VCaP (cell line): ENCODE measurements around the gene GADD45GIP1.
"Not testable (repeated sequence)": the region's sequence is repeated elsewhere in the genome, so short reads cannot be mapped to it uniquely, and the experiment has no call there.

ENCODE experiments used
- H3K27ac ChIP-seq: fragments of 450-650 bp; 2 replicates; pipeline ENCODE4 v1.5.1; 2017
- TF ChIP-seq, protein P1 (sequence below): fragments of 450-650 bp; conservative IDR thresholded peaks from 2 replicates; pipeline ENCODE4 v1.5.1; 2017; ENCODE audit warnings: mild to moderate bottlenecking, moderate library complexity

The GADD45GIP1 gene

DNA sequence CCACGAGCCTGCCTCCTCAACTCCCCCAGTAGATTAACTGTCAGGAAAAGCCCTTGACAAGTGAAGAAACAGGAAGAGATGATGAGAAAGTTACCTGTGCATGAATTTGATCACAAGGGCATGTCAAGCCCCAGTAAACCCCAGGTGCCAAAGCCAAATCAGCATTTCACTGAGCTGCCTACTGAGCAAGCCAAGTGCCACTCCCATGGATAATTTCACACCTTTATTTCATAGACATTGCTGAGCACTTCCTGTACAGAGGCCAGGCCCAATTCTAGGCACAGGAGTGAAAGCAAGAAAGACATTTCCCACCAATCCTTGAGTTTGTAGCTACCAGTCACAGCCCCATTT is 2.4 kb downstream of the GADD45GIP1 start:
- 0 out of 2 replicates have a peak overlapping the region, but pooled peaks have one; percentile 91 for H3K27ac ChIP-seq
- TF ChIP-seq, protein P1, sequence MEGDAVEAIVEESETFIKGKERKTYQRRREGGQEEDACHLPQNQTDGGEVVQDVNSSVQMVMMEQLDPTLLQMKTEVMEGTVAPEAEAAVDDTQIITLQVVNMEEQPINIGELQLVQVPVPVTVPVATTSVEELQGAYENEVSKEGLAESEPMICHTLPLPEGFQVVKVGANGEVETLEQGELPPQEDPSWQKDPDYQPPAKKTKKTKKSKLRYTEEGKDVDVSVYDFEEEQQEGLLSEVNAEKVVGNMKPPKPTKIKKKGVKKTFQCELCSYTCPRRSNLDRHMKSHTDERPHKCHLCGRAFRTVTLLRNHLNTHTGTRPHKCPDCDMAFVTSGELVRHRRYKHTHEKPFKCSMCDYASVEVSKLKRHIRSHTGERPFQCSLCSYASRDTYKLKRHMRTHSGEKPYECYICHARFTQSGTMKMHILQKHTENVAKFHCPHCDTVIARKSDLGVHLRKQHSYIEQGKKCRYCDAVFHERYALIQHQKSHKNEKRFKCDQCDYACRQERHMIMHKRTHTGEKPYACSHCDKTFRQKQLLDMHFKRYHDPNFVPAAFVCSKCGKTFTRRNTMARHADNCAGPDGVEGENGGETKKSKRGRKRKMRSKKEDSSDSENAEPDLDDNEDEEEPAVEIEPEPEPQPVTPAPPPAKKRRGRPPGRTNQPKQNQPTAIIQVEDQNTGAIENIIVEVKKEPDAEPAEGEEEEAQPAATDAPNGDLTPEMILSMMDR: no peak

DNA sequence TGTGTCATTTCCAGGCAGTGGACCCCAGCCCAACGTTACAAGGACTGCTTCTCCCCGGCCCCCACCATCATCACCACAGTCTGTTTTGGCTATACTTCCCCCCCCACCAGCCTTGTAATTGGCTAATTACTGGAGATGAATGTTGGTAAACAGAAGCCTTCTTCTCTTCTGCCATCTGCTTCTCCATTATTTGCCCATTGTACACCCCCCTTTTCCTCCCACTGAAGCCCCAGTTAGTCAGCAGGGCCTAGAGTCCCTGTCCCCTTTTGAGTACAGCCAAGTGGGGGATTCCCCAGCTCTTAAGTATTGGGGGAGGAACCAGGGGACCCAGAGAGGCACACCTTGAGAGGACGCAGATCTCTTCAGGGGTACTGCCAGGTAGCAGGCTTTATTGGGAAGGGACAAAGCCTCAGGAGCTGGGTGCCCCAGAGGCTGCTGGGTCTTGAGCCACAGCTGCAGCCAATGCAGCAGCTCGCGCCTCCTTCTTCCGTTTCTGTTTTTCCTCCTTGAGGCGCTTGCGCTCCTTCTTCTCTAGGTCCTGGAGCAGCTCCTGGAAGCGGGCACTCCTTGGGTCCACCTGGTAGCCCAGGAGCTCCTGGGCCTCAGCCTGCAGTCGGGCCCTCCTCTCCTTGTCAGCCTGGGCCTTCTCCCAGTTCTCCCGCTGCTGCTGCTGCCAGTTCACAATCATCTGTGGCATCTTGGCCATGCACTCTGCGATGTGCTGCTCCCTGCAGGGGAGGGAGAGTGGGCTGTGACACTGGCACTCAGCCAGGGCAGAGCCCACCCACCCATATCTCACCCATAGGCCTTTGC is 3.0 kb downstream of the GADD45GIP1 start:
- 0 out of 2 replicates have a peak overlapping the region, but pooled peaks have one; percentile 91 for H3K27ac ChIP-seq
- TF ChIP-seq, protein P1: no peak

DNA sequence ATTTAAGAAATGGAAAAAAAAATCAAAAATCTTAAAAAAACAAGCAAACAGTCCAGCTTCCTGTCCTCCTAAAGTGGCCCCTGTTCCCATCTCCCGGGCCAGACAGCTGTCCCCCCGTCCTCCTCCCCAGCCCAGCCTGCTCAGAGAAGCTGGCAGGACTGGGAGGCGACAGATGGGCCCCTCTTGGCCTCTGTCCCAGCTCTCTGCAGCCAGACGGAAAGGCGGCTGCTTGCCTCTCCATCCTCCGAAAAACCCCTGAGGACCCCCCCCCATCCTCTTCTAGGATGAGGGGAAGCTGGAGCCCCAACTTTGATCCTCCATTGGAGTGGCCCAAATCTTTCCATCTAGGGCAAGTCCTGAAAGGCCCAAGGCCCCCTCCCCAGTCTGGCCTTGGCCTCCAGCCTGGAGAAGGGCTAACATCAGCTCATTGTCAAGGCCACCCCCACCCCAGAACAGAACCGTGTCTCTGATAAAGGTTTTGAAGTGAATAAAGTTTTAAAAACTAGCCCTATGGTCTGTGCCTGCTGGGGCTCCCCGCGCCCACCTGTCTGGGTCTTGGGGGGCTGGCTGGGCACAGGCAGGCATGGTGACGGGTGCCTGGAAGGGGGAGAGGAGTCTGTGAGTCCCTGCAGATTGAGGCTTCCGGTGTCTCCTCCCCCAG is 3.8 kb downstream of the GADD45GIP1 start:
- TF ChIP-seq, protein P1: no peak
- no peak overlapping the region for H3K27ac ChIP-seq

DNA sequence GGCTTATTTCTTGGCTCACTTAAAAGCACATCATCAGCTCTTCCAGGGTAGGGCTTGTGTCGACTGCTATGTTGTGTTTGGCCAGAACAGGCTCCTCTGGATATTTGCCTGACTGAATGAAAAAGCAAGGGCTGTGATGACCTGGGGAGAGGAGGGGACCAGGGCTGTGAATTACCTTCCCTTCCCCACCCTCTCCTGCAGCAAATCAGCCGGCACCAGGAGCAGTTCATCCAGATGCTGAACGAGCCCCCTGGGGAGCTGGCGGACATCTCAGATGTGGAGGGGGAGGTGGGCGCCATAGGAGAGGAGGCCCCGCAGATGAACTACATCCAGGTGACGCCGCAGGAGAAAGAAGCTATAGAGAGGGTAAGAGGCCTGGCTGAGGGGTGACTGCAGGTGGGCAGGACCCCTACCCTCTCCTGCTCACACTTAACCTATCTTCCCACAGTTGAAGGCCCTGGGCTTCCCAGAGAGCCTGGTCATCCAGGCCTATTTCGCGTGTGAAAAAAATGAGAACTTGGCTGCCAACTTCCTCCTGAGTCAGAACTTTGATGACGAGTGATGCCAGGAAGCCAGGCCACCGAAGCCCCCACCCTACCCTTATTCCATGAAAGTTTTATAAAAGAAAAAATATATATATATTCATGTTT is 4.4 kb downstream of the GADD45GIP1 start:
- H3K27ac ChIP-seq: no peak overlapping the region
- TF ChIP-seq, protein P1: no peak

DNA sequence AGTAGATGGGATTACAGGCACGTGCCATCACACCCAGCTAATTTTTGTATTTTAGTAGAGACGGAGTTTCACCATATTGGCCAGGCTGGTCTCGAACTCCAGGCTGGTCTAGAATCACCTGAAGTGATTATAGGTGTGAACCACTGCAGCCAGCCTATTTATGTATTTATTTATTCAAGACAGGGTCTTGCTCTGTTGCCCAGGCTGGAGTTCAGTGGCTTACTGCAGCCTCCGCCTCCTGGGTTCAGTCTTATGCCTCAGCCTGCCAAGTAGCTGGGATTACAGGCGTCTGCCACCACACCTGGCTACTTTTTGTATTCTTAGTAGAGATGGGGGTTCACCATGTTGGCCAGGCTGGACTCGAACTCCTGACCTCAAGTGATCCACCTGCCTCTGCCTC is 5.0 kb downstream of the GADD45GIP1 start:
- not testable (repeated sequence) for H3K27ac ChIP-seq

DNA sequence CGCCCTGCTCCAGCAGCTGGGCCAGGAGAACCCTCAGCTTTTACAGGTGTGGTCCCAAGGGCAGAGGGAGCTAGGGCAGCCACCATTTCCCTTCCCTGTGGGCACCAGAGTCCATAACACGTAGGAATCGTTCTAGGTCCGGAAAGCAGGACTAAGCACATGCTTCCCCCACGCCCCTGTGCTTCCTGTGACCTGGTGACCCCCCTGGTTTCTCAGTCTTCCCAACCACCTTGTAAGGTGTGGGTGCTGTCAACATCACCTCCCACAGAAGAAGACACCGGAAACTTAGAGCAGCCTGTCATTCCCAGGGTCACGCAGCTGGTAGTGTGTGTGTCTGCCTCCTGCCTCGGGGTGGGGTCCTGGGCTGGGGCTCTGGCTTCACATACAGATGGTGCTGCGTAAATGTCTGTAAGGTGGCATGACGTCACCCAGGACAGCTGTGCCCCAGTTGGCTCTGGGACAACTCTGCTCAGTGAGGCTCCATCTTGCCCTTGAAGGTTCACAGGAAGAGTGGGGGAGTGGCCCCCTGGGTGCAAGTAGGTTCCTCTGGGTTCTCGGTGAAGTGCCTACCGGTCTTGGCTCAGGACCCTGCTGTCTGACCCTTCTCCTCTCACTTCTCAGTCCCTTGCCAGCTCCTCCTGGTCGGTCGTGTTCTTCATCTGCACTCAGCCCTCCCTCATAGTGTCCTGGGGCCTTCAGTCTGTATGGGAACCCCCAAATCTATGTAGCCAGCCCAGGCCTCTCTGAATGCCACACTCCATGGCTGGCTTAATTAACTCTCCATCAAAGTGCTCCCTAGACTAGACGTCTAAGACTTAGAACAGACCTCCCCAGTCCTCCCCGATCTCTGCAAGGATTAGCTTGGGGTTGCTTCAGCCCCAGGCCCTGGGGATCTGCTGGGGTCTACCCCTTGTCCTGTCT is 7.4 kb downstream of the GADD45GIP1 start:
- TF ChIP-seq, protein P1: no peak
- H3K27ac ChIP-seq: no peak overlapping the region

DNA sequence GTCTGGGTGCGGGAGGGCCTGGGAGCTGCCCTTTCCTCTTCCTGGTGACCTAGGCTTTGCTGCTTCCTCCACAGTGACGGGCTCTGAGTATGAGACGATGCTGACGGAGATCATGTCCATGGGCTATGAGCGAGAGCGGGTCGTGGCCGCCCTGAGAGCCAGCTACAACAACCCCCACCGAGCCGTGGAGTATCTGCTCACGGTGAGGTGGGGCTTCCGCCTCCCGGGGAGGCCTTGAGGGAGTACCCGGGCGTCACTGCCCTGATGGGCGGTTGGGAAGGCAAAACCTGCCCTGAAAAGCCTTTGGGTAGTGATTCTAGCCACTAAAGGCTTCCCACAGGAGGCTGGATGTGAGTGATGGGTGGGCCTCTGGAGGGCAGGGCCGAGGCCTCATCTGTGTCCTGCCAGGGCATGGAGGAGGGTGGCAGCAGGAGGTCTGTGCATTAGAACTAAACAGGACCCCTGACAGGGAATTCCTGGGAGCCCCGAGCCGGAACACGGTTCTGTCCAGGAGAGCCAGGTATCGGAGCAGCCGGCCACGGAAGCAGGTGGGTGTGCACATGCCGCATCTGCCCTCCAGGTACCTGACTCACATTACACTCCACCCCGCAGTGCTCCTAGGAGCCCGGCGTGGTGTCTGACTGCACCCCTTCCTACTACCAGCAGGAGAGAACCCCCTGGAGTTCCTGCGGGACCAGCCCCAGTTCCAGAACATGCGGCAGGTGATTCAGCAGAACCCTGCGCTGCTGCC is 8.2 kb downstream of the GADD45GIP1 start:
- TF ChIP-seq, protein P1: no peak
- H3K27ac ChIP-seq: no peak overlapping the region
